GM12891 (cell line): ENCODE results near the gene ARFGEF3.

Experiments
- PAX5 ChIP-seq: IDR thresholded peaks from 2 replicates; pipeline ENCODE4 v1.6.1; 2011; ENCODE audit warnings: low read length, moderate library complexity, mild to moderate bottlenecking; ENCODE audit not compliant: insufficient read depth, severe bottlenecking
- POLR2A ChIP-seq: IDR thresholded peaks from 2 replicates; pipeline ENCODE4 v1.6.1; 2011; ENCODE audit warnings: low read depth, low read length, control low read depth
- POLR2AphosphoS5 ChIP-seq: IDR thresholded peaks from 2 replicates; pipeline ENCODE4 v1.6.1; 2011; ENCODE audit warnings: low read depth, low read length, control low read depth

GRCh38 chr6:138129190-138129589, 32.5 kb upstream of the ARFGEF3 start:
- TF ChIP-seq POLR2A: no peak
- TF ChIP-seq POLR2AphosphoS5: no peak
- no peak for TF ChIP-seq PAX5
